ENCODE measurements around the gene INSRR.

The INSRR gene

GRCh38 chr1:156822680-156823079 is 36.2 kb downstream of the INSRR start:
- no peak for FAIRE-seq

- FAIRE-seq, result no peak
Observed at GRCh38 chr1:156821801-156822200, 37.1 kb downstream of the INSRR start.

GRCh38 chr1:156816561-156817328 is 42.2 kb downstream of the INSRR start, which contains the start of gene SH2D2A:
Gene SH2D2A, minus strand, starts transcription at chr1:156816848. Its CDS starts 140 bp downstream, at chr1:156816708.
- no peak for FAIRE-seq

- no peak for FAIRE-seq
Observed at GRCh38 chr1:156815961-156816422, 42.9 kb downstream of the INSRR start.

- no peak for FAIRE-seq
Observed at GRCh38 chr1:156815307-156815826, 43.5 kb downstream of the INSRR start.

GRCh38 chr1:156814571-156815260 is 44.2 kb downstream of the INSRR start:
- no peak for FAIRE-seq

- no peak for FAIRE-seq
Observed at GRCh38 chr1:156813750-156814570, 45.0 kb downstream of the INSRR start.

GRCh38 chr1:156813298-156813697 is 45.6 kb downstream of the INSRR start:
- FAIRE-seq, result no peak

GRCh38 chr1:156812293-156812990 is 46.5 kb downstream of the INSRR start:
- FAIRE-seq, result no peak

- FAIRE-seq, result no peak
Observed at GRCh38 chr1:156811168-156811567, 47.7 kb downstream of the INSRR start.

- no peak for FAIRE-seq
Observed at GRCh38 chr1:156809711-156810366, 49.1 kb downstream of the INSRR start.

- FAIRE-seq, result no peak
Observed at GRCh38 chr1:156809281-156809680, 49.6 kb downstream of the INSRR start.

GRCh38 chr1:156808186-156809030 is 50.5 kb downstream of the INSRR start:
- no peak for FAIRE-seq

GRCh38 chr1:156807627-156808026 is 51.3 kb downstream of the INSRR start:
- FAIRE-seq, result no peak

GRCh38 chr1:156806512-156807440 is 52.1 kb downstream of the INSRR start:
- no peak for FAIRE-seq

GRCh38 chr1:156805766-156806511 is 53.0 kb downstream of the INSRR start:
- no peak for FAIRE-seq

GRCh38 chr1:156804572-156805243 is 54.2 kb downstream of the INSRR start:
- FAIRE-seq, result no peak

- FAIRE-seq, result no peak
Observed at GRCh38 chr1:156804026-156804425, 54.9 kb downstream of the INSRR start.
